Measurements from ENCODE around the gene SRD5A1.

DNA sequence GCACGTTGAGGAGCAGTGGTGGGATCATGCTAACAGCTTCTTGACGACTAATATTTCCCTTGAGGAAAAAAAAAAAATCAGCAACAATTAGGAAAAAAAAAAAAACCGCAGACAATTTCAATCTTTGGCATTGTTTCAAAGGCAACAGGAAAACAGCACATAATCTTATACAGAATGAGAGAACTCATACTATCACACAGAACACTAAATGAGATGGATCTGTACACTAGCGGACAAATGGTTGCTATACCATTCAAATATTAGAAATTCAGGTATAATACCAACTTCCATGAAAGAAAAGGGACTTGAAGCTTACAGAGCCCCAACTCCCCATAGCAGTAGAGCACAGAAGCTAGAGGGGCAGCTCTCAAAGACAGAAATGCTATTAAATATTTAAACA lies 10.0 kb upstream of the SRD5A1 start:
- TF ChIP-seq, protein P1, sequence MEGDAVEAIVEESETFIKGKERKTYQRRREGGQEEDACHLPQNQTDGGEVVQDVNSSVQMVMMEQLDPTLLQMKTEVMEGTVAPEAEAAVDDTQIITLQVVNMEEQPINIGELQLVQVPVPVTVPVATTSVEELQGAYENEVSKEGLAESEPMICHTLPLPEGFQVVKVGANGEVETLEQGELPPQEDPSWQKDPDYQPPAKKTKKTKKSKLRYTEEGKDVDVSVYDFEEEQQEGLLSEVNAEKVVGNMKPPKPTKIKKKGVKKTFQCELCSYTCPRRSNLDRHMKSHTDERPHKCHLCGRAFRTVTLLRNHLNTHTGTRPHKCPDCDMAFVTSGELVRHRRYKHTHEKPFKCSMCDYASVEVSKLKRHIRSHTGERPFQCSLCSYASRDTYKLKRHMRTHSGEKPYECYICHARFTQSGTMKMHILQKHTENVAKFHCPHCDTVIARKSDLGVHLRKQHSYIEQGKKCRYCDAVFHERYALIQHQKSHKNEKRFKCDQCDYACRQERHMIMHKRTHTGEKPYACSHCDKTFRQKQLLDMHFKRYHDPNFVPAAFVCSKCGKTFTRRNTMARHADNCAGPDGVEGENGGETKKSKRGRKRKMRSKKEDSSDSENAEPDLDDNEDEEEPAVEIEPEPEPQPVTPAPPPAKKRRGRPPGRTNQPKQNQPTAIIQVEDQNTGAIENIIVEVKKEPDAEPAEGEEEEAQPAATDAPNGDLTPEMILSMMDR (IDR thresholded peaks at IDR 0.05), result no peak
- TF ChIP-seq EP300 (IDR thresholded peaks at IDR 0.05; ENCODE audit: low read depth) (no peak), POLR2A (IDR thresholded peaks at IDR 0.05) (no peak)

Measured in transverse colon (tissue), 3 donors.